Measurements from ENCODE around the gene SLC7A10. TPM values are rescaled to one million over a fixed set of nuclear protein-coding genes. Genes with fewer than 3 reads are reported as not detected.
A peak's percentile ranks its signal among the peaks of the same experiment; 100 is the strongest.

SLC7A10 gene
- total RNA-seq, 4 donors from 2014 or later = not detected

DNA sequence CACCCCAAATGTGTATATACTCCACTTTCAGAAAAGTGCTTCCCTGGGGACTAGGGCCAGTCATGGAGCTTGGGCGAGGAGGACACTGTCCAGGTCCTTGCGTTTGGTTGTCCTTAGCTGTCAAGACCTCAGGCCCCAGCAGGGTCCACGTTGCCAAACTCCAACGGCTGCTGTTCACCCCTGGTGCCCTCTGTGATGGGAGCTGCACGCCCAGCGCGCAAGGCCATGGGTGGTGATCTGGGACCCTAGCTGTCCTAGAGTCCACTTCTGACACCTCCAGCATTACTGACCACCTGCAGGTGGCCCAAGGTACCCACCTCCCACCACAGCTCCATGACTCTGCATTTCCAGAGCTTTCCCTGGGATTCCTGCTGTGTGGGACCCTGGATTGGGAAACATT, 27.5 kb downstream of the SLC7A10 start:
- H3K36me3 ChIP-seq = peaks cover 0 to 5% (median 0%) of the 10 kb centered on the region in 3 donors
- peaks cover 0 to 29% (median 0%) of the 10 kb centered on the region in 4 donors for H3K27me3 ChIP-seq
- no peak overlapping the region for H3K27ac ChIP-seq
- TF ChIP-seq POLR2A (IDR thresholded peaks at IDR 0.05) = no peak
- TF ChIP-seq CTCF (IDR thresholded peaks at IDR 0.05) = no peak
- WGBS, 2 donors = 90 to 96% methylated on average over 4 to 7 of the region's 7 CpGs
- intact Hi-C loops (cut with DNase I) = no loop called here
- no peaks in the 10 kb centered on the region for H3K9me3 ChIP-seq
- H3K4me1 ChIP-seq = peaks cover 5 to 23% (median 9%) of the 10 kb centered on the region in 3 donors
- no peak overlapping the region for H3K4me3 ChIP-seq
- DNase-seq = no peak

GRCh38 chr19:33197591-33198000, 28.1 kb downstream of the SLC7A10 start:
- no peak for TF ChIP-seq CTCF (IDR thresholded peaks at IDR 0.05)
- no peak for TF ChIP-seq POLR2A (IDR thresholded peaks at IDR 0.05)
- intact Hi-C loops (cut with DNase I) = no loop called here
- Histone ChIP-seq H3K9me3 (no peaks in the 10 kb centered on the region), H3K27me3 (peaks cover 0 to 34% (median 0%) of the 10 kb centered on the region in 4 donors), H3K36me3 (peaks cover 0 to 5% (median 0%) of the 10 kb centered on the region in 3 donors), H3K4me1 (peaks cover 5 to 23% (median 9%) of the 10 kb centered on the region in 3 donors), H3K27ac (no peak overlapping the region), H3K4me3 (no peak overlapping the region)
- DNase-seq = no peak
- 88% methylated on average over 4 of the region's 11 CpGs; no CpG with 5 or more reads in 1 of the 2 donors for WGBS, 2 donors

GRCh38 chr19:33196446-33197193, 29.0 kb downstream of the SLC7A10 start:
- 90 to 91% methylated on average over 4 to 9 of the region's 10 CpGs for WGBS, 2 donors
- H3K9me3 ChIP-seq = no peaks in the 10 kb centered on the region
- no peak for DNase-seq
- no peak overlapping the region for H3K4me3 ChIP-seq
- TF ChIP-seq CTCF (IDR thresholded peaks at IDR 0.05) (no peak), POLR2A (IDR thresholded peaks at IDR 0.05) (no peak)
- H3K27ac ChIP-seq = no peak overlapping the region
- H3K36me3 ChIP-seq = peaks cover 0 to 5% (median 0%) of the 10 kb centered on the region in 3 donors
- intact Hi-C loops (cut with DNase I) = no loop called here
- peaks cover 0 to 43% (median 0%) of the 10 kb centered on the region in 4 donors for H3K27me3 ChIP-seq
- H3K4me1 ChIP-seq = peaks cover 5 to 23% (median 9%) of the 10 kb centered on the region in 3 donors

- TF ChIP-seq CTCF (IDR thresholded peaks at IDR 0.05) = no peak
- TF ChIP-seq POLR2A (IDR thresholded peaks at IDR 0.05) = no peak
- 70% methylated on average over 2 of the region's 17 CpGs; no CpG with 5 or more reads in 1 of the 2 donors for WGBS, 2 donors
- no peak overlapping the region for H3K27ac ChIP-seq
- no peak for DNase-seq
- H3K4me1 ChIP-seq = peaks cover 5 to 23% (median 9%) of the 10 kb centered on the region in 3 donors
- peak overlapping the region in 3 of 4 donors; percentile 47 to 81 (median 70) for H3K4me3 ChIP-seq
- H3K27me3 ChIP-seq = peaks cover 0 to 47% (median 0%) of the 10 kb centered on the region in 4 donors
- H3K36me3 ChIP-seq = peaks cover 0 to 5% (median 0%) of the 10 kb centered on the region in 3 donors
- H3K9me3 ChIP-seq = no peaks in the 10 kb centered on the region
- intact Hi-C loops (cut with DNase I) = no loop called here
These were observed 29.9 kb downstream of the SLC7A10 start for GRCh38 chr19:33195645-33196347.

All from esophagus squamous epithelium (tissue), 5 donors.